Osteoblast (primary cell): ENCODE results near the gene HHAT. TPM values are rescaled to one million over a fixed set of nuclear protein-coding genes. Genes with fewer than 3 reads are reported as not detected.

Source experiments
- DNase-seq: peaks from one replicate; pipeline ENCODE4 v3.0.0; 2011; ENCODE audit warnings: low spot score, mixed read lengths; ENCODE audit not compliant: insufficient read length; ENCODE audit errors: missing footprints
- H2AFZ ChIP-seq: 2 replicates; pipeline ENCODE4 v1.6.0; 2011; ENCODE audit warnings: mild to moderate bottlenecking, low read length
- H3K27ac ChIP-seq: 2 replicates; pipeline ENCODE4 v1.5.1; 2011; ENCODE audit warnings: mild to moderate bottlenecking, low read depth, low read length, moderate library complexity
- H3K27me3 ChIP-seq: 2 replicates; pipeline ENCODE4 v1.6.0; 2012; ENCODE audit warnings: mild to moderate bottlenecking, control low read depth, inconsistent platforms, low read length, moderate library complexity; ENCODE audit not compliant: insufficient read depth
- H3K36me3 ChIP-seq: 2 replicates; pipeline ENCODE4 v1.5.1; 2011; ENCODE audit warnings: mild to moderate bottlenecking, low read length, control low read depth, moderate library complexity; ENCODE audit not compliant: insufficient read depth
- H3K4me1 ChIP-seq: 2 replicates; pipeline ENCODE4 v1.5.1; 2011; ENCODE audit warnings: mild to moderate bottlenecking, low read length, control low read depth, moderate library complexity; ENCODE audit not compliant: insufficient read depth
- H3K4me2 ChIP-seq: 2 replicates; pipeline ENCODE4 v1.6.0; 2011; ENCODE audit warnings: mild to moderate bottlenecking, low read length; ENCODE audit not compliant: insufficient read depth
- H3K4me3 ChIP-seq: fragments of 200-600 bp; sonication (generic); 3 replicates; pipeline ENCODE4 v1.5.1; 2012; ENCODE audit warnings: mild to moderate bottlenecking, low read length, inconsistent platforms; ENCODE audit not compliant: insufficient read depth
- H3K79me2 ChIP-seq: 2 replicates; pipeline ENCODE4 v1.6.0; 2012; ENCODE audit warnings: mild to moderate bottlenecking, low read length, control low read depth, inconsistent platforms; ENCODE audit not compliant: insufficient read depth
- H3K9me3 ChIP-seq: 2 replicates; pipeline ENCODE4 v1.5.1; 2011; ENCODE audit warnings: low read depth, low read length, control low read depth
- H4K20me1 ChIP-seq: 2 replicates; pipeline ENCODE4 v1.6.0; 2012; ENCODE audit warnings: mild to moderate bottlenecking, low read length, control low read depth; ENCODE audit not compliant: insufficient read depth
- CTCF ChIP-seq: IDR thresholded peaks from 2 replicates; pipeline ENCODE4 v1.5.1; 2011; ENCODE audit warnings: mild to moderate bottlenecking, low read depth, low read length, moderate library complexity; ENCODE audit errors: extremely low read depth
- total RNA-seq: library from RNA; depleted of rRNA; stranded (reverse); fragments of >200 nt; gene quantifications from 2 replicates; pipeline ENCODE4 v1.2.3, GENCODE V29; 2012

HHAT gene
- total RNA-seq, 1 donor: 5.1 TPM

GRCh38 chr1:210332233-210332632, 3.5 kb downstream of the HHAT start:
- Histone ChIP-seq H2AFZ (no peak overlapping the region), H3K4me1 (peaks cover 4% of the 10 kb centered on the region), H3K4me3 (no peak overlapping the region), H3K4me2 (no peak overlapping the region), H3K79me2 (no peaks in the 10 kb centered on the region), H3K27me3 (no peaks in the 10 kb centered on the region), H4K20me1 (no peaks in the 10 kb centered on the region), H3K36me3 (no peaks in the 10 kb centered on the region), H3K9me3 (no peaks in the 10 kb centered on the region), H3K27ac (no peak overlapping the region)
- DNase-seq: no peak
- no peak for TF ChIP-seq CTCF

- Histone ChIP-seq H4K20me1 (no peaks in the 10 kb centered on the region), H3K4me1 (peaks cover 4% of the 10 kb centered on the region), H3K27ac (no peak overlapping the region), H3K27me3 (no peaks in the 10 kb centered on the region), H3K9me3 (no peaks in the 10 kb centered on the region), H3K36me3 (no peaks in the 10 kb centered on the region), H2AFZ (no peak overlapping the region), H3K4me2 (no peak overlapping the region), H3K79me2 (no peaks in the 10 kb centered on the region), H3K4me3 (no peak overlapping the region)
- no peak for TF ChIP-seq CTCF
- DNase-seq: no peak
These were observed 4.2 kb downstream of the HHAT start for GRCh38 chr1:210332719-210333398.

- TF ChIP-seq CTCF: no peak
- Histone ChIP-seq H3K4me3 (no peak overlapping the region), H3K27me3 (no peaks in the 10 kb centered on the region), H4K20me1 (no peaks in the 10 kb centered on the region), H3K4me2 (no peak overlapping the region), H3K79me2 (no peaks in the 10 kb centered on the region), H3K4me1 (no peaks in the 10 kb centered on the region), H3K36me3 (no peaks in the 10 kb centered on the region), H2AFZ (no peak overlapping the region), H3K9me3 (no peaks in the 10 kb centered on the region), H3K27ac (no peak overlapping the region)
- no peak for DNase-seq
These were observed 6.3 kb downstream of the HHAT start for GRCh38 chr1:210335001-210335400.

- no peaks in the 10 kb centered on the region for H3K9me3 ChIP-seq
- H3K27ac ChIP-seq: no peak overlapping the region
- no peaks in the 10 kb centered on the region for H3K4me1 ChIP-seq
- H3K4me3 ChIP-seq: no peak overlapping the region
- H2AFZ ChIP-seq: no peak overlapping the region
- no peaks in the 10 kb centered on the region for H3K27me3 ChIP-seq
- no peaks in the 10 kb centered on the region for H4K20me1 ChIP-seq
- TF ChIP-seq CTCF: no peak
- no peaks in the 10 kb centered on the region for H3K79me2 ChIP-seq
- DNase-seq: no peak
- H3K4me2 ChIP-seq: no peak overlapping the region
- no peaks in the 10 kb centered on the region for H3K36me3 ChIP-seq
These were observed 7.7 kb downstream of the HHAT start for GRCh38 chr1:210336362-210336761.
